HPDE6-E6E7 (cell line): ENCODE data around the gene PFN2.
"Not testable (repeated sequence)": the region's sequence is repeated elsewhere in the genome, so short reads cannot be mapped to it uniquely, and the experiment has no call there.

Experiments
- DNase-seq: peaks from one replicate; pipeline ENCODE4 v3.0.0; 2011; ENCODE audit warnings: missing footprints; ENCODE audit errors: extremely low spot score

Gene PFN2

GRCh38 chr3:149968216-149968615 lies 2.5 kb downstream of the PFN2 start:
- DNase-seq: no peak

- DNase-seq: no peak
These were observed 3.5 kb downstream of the PFN2 start for GRCh38 chr3:149967086-149967685.

GRCh38 chr3:149965278-149965677 lies 5.4 kb downstream of the PFN2 start:
- no peak for DNase-seq

- no peak for DNase-seq
These were observed 6.4 kb downstream of the PFN2 start for GRCh38 chr3:149964291-149964690.

GRCh38 chr3:149963485-149963884 lies 7.2 kb downstream of the PFN2 start:
- no peak for DNase-seq

GRCh38 chr3:149959443-149959842 lies 11.3 kb downstream of the PFN2 start:
- DNase-seq: no peak

GRCh38 chr3:149958171-149958796 lies 12.4 kb downstream of the PFN2 start:
- no peak for DNase-seq

GRCh38 chr3:149957361-149958125 lies 13.2 kb downstream of the PFN2 start:
- no peak for DNase-seq

- no peak for DNase-seq
These were observed 15.2 kb downstream of the PFN2 start for GRCh38 chr3:149955449-149955848.

- no peak for DNase-seq
These were observed 15.9 kb downstream of the PFN2 start for GRCh38 chr3:149954812-149955211.

GRCh38 chr3:149949181-149949580 lies 21.5 kb downstream of the PFN2 start:
- DNase-seq: no peak

GRCh38 chr3:149947231-149947630 lies 23.5 kb downstream of the PFN2 start:
- DNase-seq: no peak

- DNase-seq: not testable (repeated sequence)
These were observed 26.7 kb downstream of the PFN2 start for GRCh38 chr3:149943966-149944365.

- no peak for DNase-seq
These were observed 28.3 kb downstream of the PFN2 start for GRCh38 chr3:149942409-149942808.

GRCh38 chr3:149941946-149942345 lies 28.7 kb downstream of the PFN2 start:
- no peak for DNase-seq

GRCh38 chr3:149941186-149941585 lies 29.5 kb downstream of the PFN2 start:
- no peak for DNase-seq

GRCh38 chr3:149938392-149939055 lies 32.2 kb downstream of the PFN2 start:
- not testable (repeated sequence) for DNase-seq

GRCh38 chr3:149936812-149937230 lies 33.9 kb downstream of the PFN2 start:
- peak; percentile 44 for DNase-seq

- DNase-seq: no peak
These were observed 36.2 kb downstream of the PFN2 start for GRCh38 chr3:149934524-149934923.

GRCh38 chr3:149933858-149934257 lies 36.8 kb downstream of the PFN2 start:
- DNase-seq: no peak

GRCh38 chr3:149933008-149933407 lies 37.7 kb downstream of the PFN2 start:
- DNase-seq: no peak

- no peak for DNase-seq
These were observed 50.6 kb downstream of the PFN2 start for GRCh38 chr3:149920119-149920518.
